GM12873 (cell line): ENCODE measurements around the gene CPEB3.

ENCODE experiments used
- TF ChIP-seq, protein P1 (sequence below): IDR thresholded peaks from 2 replicates; pipeline ENCODE4 v1.5.1; 2012; ENCODE audit warnings: low read depth, mild to moderate bottlenecking, moderate library complexity, low read length, control low read depth; ENCODE audit not compliant: insufficient read depth; ENCODE audit errors: missing control alignments

CPEB3 gene

DNA sequence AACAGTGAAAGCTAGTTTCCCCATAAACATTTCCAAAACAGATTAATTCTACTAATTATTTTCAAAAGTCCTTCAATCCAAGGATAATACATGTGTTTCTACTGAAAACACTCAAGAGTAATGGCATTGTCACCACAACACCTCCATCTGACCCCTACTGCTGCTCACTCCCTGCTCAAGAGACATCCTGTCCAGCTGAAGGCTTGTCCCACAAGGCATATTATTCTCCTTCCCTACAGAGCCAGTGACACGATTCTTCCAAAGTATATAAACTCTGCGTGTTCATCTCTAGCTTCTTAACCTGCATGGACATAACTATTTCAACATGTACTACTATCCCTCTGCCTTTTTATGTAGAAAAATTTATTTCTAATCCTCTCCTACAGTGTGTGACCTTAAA is 182.1 kb downstream of the CPEB3 start:
- TF ChIP-seq, protein P1, sequence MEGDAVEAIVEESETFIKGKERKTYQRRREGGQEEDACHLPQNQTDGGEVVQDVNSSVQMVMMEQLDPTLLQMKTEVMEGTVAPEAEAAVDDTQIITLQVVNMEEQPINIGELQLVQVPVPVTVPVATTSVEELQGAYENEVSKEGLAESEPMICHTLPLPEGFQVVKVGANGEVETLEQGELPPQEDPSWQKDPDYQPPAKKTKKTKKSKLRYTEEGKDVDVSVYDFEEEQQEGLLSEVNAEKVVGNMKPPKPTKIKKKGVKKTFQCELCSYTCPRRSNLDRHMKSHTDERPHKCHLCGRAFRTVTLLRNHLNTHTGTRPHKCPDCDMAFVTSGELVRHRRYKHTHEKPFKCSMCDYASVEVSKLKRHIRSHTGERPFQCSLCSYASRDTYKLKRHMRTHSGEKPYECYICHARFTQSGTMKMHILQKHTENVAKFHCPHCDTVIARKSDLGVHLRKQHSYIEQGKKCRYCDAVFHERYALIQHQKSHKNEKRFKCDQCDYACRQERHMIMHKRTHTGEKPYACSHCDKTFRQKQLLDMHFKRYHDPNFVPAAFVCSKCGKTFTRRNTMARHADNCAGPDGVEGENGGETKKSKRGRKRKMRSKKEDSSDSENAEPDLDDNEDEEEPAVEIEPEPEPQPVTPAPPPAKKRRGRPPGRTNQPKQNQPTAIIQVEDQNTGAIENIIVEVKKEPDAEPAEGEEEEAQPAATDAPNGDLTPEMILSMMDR: no peak

DNA sequence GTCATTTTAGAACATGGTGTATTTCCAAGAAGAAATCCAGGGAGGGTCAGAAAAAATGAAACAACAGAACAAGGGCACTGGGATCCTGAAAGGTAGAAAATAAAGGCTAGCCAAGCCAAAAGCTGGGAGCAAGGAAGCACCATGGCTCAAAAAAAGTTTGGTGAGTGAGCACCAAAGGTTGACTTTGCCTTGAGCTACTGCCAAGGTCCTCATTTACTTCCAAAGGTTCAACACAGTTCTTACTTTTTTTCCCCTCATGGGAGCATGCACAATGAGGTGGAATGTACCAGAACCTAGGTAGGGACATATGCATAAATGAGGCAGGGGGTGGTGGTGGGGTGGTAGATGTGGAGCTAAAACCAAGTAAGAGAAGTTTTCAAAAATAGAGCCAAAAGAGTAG is 182.8 kb downstream of the CPEB3 start:
- TF ChIP-seq, protein P1: no peak

DNA sequence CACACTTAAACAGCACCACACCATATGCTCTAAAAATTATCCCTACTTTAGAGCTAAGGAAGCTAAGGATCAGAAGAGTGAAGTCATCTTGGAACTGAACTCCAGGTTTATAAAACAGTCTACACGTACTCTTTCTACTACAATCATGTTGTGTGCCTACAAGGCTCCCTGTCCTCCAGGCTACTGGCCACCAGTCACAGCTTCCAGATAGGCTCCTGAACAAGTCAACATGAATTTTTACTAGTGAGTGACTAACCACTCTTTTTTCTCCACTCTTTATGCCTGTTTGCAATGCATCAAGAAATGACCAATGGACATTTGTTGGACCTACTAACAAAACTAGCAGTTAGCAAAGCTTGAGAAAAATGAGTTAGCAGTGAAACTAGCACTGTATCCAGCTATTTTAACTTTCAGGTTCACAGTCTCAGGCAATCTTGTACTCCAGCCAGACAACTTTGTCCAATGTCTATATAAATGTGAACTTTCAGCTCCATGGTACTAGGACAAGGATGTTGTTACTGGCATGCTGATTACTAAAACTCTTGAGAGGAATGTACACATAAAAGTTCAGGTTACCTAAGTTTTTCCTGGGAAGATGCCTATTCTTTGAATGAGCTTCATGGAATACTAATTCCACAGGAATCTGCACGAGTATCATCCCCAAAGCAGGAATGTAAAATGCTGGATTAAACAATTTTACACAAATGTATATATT is 187.3 kb downstream of the CPEB3 start:
- TF ChIP-seq, protein P1: no peak

DNA sequence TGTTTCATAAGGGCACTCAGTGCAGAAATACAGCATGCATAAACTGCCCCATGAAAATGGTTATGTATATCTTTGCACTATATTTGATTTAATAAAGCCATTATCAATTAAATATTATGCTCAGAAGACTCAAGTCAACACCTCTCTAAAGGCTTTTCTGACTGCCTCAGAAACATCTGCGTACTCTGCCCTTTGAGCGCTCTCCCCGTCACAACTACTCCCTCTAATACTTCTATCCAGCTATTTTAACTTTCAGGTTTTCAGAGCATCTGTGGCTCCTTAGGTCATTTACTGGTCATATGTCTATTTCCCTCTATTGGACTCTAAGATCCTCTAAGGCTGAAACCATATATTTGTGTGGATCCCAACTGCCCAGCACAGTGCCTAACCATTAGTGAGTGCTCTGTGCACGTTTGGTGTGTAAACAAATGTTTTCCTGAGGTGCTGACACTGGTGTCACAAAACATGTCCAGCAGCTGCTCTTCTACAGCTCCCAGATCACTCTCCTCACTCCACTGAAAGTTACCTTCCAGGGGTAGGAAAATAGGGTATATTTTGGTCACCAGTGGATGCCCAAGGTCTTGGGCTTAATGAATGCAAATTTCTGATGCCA is 188.2 kb downstream of the CPEB3 start:
- TF ChIP-seq, protein P1: no peak

DNA sequence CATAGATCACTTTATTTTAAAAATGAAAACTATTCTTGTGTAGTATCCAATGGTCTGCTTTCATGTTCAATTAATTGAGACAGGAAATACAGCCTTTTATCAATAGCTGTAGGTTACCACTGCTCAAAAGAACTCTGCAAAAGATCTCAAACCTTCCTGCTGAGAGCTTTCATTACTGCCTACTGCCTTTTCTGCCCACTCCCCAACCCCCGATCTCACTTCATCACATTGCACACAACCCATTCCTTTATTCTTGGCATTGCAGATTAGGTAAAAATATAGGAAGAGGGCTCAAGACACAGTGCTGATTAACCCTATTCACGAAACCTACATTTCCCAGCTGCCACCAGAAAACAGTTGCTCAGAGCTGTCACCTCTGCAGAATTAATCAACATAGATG is 195.9 kb downstream of the CPEB3 start:
- TF ChIP-seq, protein P1: no peak

DNA sequence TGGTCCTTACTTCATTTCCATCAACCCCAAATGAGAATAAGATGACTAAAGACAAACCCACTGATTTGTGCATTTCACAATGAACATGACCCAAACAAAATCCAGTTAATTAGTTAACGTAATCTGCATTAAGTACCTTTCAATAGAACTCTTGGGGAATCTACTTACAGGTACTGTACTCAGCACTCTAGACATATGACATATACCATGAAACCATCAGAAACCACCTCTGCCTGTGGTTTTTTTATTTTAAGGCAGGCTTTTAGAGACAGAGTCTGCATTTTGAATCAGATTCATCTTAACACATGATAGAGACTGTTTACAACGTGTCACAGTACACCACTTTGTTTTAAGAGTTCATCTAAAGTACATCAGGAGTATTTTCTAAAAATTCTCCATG is 198.9 kb downstream of the CPEB3 start:
- TF ChIP-seq, protein P1: no peak

DNA sequence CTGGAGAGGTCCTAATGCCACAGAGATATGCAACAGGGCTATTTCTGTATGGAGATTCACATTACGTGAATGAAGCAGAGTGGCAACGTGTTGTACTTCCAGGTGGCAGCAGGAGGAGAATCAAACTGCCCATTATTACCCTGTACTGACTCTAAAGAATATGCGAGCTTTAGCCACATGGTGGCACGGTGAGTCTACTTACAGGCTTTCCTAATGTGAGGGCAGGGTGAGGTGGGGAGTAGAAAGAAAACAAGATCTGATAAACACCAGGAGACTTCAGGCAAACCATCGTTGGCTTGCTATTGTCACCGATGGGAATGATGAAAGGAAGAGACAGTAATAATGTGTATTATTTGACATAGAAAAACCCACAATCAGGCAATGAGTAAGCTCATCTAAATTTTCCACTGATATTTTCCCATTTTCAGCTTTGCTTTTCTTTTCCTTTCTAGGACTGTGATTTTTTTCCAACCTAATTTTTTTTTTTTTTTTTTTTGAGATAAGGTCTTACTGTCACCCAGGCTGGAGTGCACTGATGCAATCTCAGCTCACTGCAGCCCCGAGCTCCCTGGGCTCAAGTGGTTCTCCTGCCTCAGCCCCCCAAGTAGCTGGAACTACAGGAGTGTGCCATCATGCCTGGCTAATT is 203.0 kb downstream of the CPEB3 start:
- TF ChIP-seq, protein P1: peak; percentile 83
